ENCODE measurements around the gene KCNF1.

GRCh38 chr2:10884574-10884975 lies 27.2 kb upstream of the KCNF1 start:
- TF ChIP-seq JUND (IDR thresholded peaks at IDR 0.05; ENCODE audit: low read depth, low read length) (no peak), POLR2A (IDR thresholded peaks at IDR 0.05; ENCODE audit: low read depth, low read length) (no peak), MTA3 (IDR thresholded peaks at IDR 0.05; ENCODE audit: borderline replicate concordance, low read length) (no peak), CTCF (IDR thresholded peaks at IDR 0.05 in 2 of 3, conservative IDR thresholded peaks at IDR 0.05 in 1 of 3; ENCODE audit: control insufficient read depth in 2 of 3, extremely low read depth in 1 of 3, insufficient read depth in 1 of 3, low read depth in 3 of 3, low read length in 3 of 3) (no peak), YBX1 (IDR thresholded peaks at IDR 0.05) (no peak), TARDBP (IDR thresholded peaks at IDR 0.05; ENCODE audit: borderline replicate concordance) (no peak), SIN3A (IDR thresholded peaks at IDR 0.05; ENCODE audit: low read depth, low read length) (no peak), EZH2 (IDR thresholded peaks at IDR 0.05; ENCODE audit: borderline replicate concordance, control insufficient read depth, low read depth, low read length) (no peak), FOXM1 (IDR thresholded peaks at IDR 0.05; ENCODE audit: low read depth, low read length) (no peak), EGR1 (IDR thresholded peaks at IDR 0.05; ENCODE audit: borderline replicate concordance in 1 of 2, low read depth in 2 of 2, low read length in 2 of 2) (0 out of 3 replicates have a peak, but pooled peaks of 1 of the 2 experiments have one; percentile 29)
